H9 (cell line): Measurements from ENCODE around the gene NHERF2. TPM values are rescaled to one million over a fixed set of nuclear protein-coding genes. Genes with fewer than 3 reads are reported as not detected.

Source experiments
- DNase-seq: peaks from one replicate; pipeline ENCODE4 v3.0.0-alpha.2; 2017
- H2AFZ ChIP-seq: one replicate; pipeline ENCODE4 v1.6.1; 2013; ENCODE audit warnings: mild to moderate bottlenecking, low read length, control low read depth, moderate library complexity
- H2AK5ac ChIP-seq: 2 replicates; pipeline ENCODE4 v1.6.1; 2013; ENCODE audit warnings: low read length, control low read depth, mixed read lengths; ENCODE audit not compliant: insufficient read length
- H2BK120ac ChIP-seq: one replicate; pipeline ENCODE4 v1.6.1; 2013; ENCODE audit warnings: low read depth, mild to moderate bottlenecking, low read length, control low read depth, inconsistent platforms; ENCODE audit not compliant: poor library complexity, severe bottlenecking
- H2BK12ac ChIP-seq: 2 replicates; pipeline ENCODE4 v1.6.1; 2013; ENCODE audit warnings: low read length, control low read depth, mixed read lengths, low read depth; ENCODE audit not compliant: insufficient read length
- H2BK15ac ChIP-seq: 2 replicates; pipeline ENCODE4 v1.6.1; 2013; ENCODE audit warnings: low read depth, low read length, control low read depth
- H2BK20ac ChIP-seq: one replicate; pipeline ENCODE4 v1.6.1; 2013; ENCODE audit warnings: low read depth, mild to moderate bottlenecking, low read length, control low read depth, inconsistent platforms; ENCODE audit not compliant: poor library complexity, severe bottlenecking
- H2BK5ac ChIP-seq: 2 replicates; pipeline ENCODE4 v1.6.1; 2013; ENCODE audit warnings: low read length, control low read depth, mixed read lengths; ENCODE audit not compliant: insufficient read length
- H3K14ac ChIP-seq: 2 replicates; pipeline ENCODE4 v1.6.1; 2013; ENCODE audit warnings: low read length, control low read depth; ENCODE audit not compliant: insufficient read depth
- H3K18ac ChIP-seq: 2 replicates; pipeline ENCODE4 v1.6.1; 2013; ENCODE audit warnings: low read depth, mild to moderate bottlenecking, mixed read lengths, low read length, control low read depth; ENCODE audit not compliant: insufficient read length
- H3K23ac ChIP-seq: 2 replicates; pipeline ENCODE4 v1.6.1; 2013; ENCODE audit warnings: low read length, control low read depth, mixed read lengths, low read depth; ENCODE audit not compliant: insufficient read length
- H3K23me2 ChIP-seq: 2 replicates; pipeline ENCODE4 v1.6.1; 2013; ENCODE audit warnings: low read depth, mild to moderate bottlenecking, mixed read lengths, low read length, control low read depth; ENCODE audit not compliant: insufficient read length, poor library complexity, severe bottlenecking
- H3K27ac ChIP-seq: 2 replicates; pipeline ENCODE4 v1.5.1; 2013; ENCODE audit warnings: low read length, control low read depth, mixed read lengths, low read depth; ENCODE audit not compliant: insufficient read length
- H3K27me3 ChIP-seq: 2 replicates; pipeline ENCODE4 v1.6.1; 2013; ENCODE audit warnings: low read length, control low read depth, inconsistent platforms; ENCODE audit not compliant: insufficient read depth
- H3K4ac ChIP-seq: 2 replicates; pipeline ENCODE4 v1.6.1; 2013; ENCODE audit warnings: low read depth, mild to moderate bottlenecking, control low read depth, inconsistent platforms, low read length, moderate library complexity
- H3K4me1 ChIP-seq: 2 replicates; pipeline ENCODE4 v1.6.1; 2013; ENCODE audit warnings: low read length, control low read depth, inconsistent platforms; ENCODE audit not compliant: insufficient read depth
- H3K4me2 ChIP-seq: 2 replicates; pipeline ENCODE4 v1.6.1; 2013; ENCODE audit warnings: low read length, control low read depth, mixed read lengths; ENCODE audit not compliant: insufficient read length, insufficient read depth
- H3K56ac ChIP-seq: 2 replicates; pipeline ENCODE4 v1.6.1; 2013; ENCODE audit warnings: low read depth, mild to moderate bottlenecking, mixed read lengths, low read length, control low read depth; ENCODE audit not compliant: insufficient read length
- H3K79me1 ChIP-seq: 2 replicates; pipeline ENCODE4 v1.6.1; 2013; ENCODE audit warnings: low read depth, mild to moderate bottlenecking, moderate library complexity, low read length, control low read depth, inconsistent platforms; ENCODE audit not compliant: insufficient read depth, poor library complexity, severe bottlenecking
- H3K79me2 ChIP-seq: 2 replicates; pipeline ENCODE4 v1.6.1; 2013; ENCODE audit warnings: low read length, control low read depth, inconsistent platforms; ENCODE audit not compliant: insufficient read depth
- H3K9ac ChIP-seq: 2 replicates; pipeline ENCODE4 v1.6.1; 2013; ENCODE audit warnings: low read length, control low read depth, mixed read lengths; ENCODE audit not compliant: insufficient read length; ENCODE audit errors: extremely low read depth
- H3K9me3 ChIP-seq: one replicate; pipeline ENCODE4 v1.6.1; 2013; ENCODE audit warnings: low read depth, low read length, inconsistent platforms; ENCODE audit not compliant: control insufficient read depth
- H3T11ph ChIP-seq: one replicate; pipeline ENCODE4 v1.6.1; 2013; ENCODE audit warnings: mild to moderate bottlenecking, low read length, control low read depth, inconsistent platforms
- H4K20me1 ChIP-seq: one replicate; pipeline ENCODE4 v1.6.1; 2013; ENCODE audit not compliant: control insufficient read depth, insufficient read length, insufficient read depth
- H4K5ac ChIP-seq: 2 replicates; pipeline ENCODE4 v1.6.1; 2013; ENCODE audit warnings: low read depth, mild to moderate bottlenecking, mixed read lengths, low read length, control low read depth; ENCODE audit not compliant: insufficient read length
- H4K8ac ChIP-seq: replicated peaks from 2 replicates; pipeline ENCODE4 v1.6.1; 2013; ENCODE audit warnings: low read length, control low read depth, mixed read lengths, low read depth; ENCODE audit not compliant: insufficient read length
- H4K91ac ChIP-seq: 2 replicates; pipeline ENCODE4 v1.6.1; 2013; ENCODE audit warnings: low read depth, mild to moderate bottlenecking, moderate library complexity, mixed read lengths, low read length, control low read depth; ENCODE audit not compliant: insufficient read length
- H3K27ac Mint-ChIP-seq, 3 experiments: 2 replicates in 2 of 3; 3 replicates in 1 of 3; pipeline ENCODE4 v1.8.0; 2020 to 2021; ENCODE audit warnings: mixed read lengths in 3 of 3, mild to moderate bottlenecking in 1 of 3, moderate library complexity in 1 of 3
- H3K27me3 Mint-ChIP-seq: 2 replicates; pipeline ENCODE4 v1.8.0; 2021; ENCODE audit warnings: low read depth, mild to moderate bottlenecking, moderate library complexity, mixed read lengths
- H3K36me3 Mint-ChIP-seq, 3 experiments: 2 replicates in 2 of 3; 3 replicates in 1 of 3; pipeline ENCODE4 v1.8.0; 2020 to 2021; ENCODE audit warnings: low read depth in 3 of 3, mixed read lengths in 3 of 3; ENCODE audit not compliant: insufficient read depth in 1 of 3
- H3K4me1 Mint-ChIP-seq, 2 experiments: 2 replicates each; pipeline ENCODE4 v1.8.0; 2020; ENCODE audit warnings: mixed read lengths in 2 of 2
- H3K4me3 Mint-ChIP-seq, 2 experiments: 2 replicates in 1 of 2; 3 replicates in 1 of 2; pipeline ENCODE4 v1.8.0; 2020 to 2021; ENCODE audit warnings: mild to moderate bottlenecking in 2 of 2, mixed read lengths in 2 of 2, moderate library complexity in 1 of 2
- H3K9me3 Mint-ChIP-seq, 2 experiments: 2 replicates in 1 of 2; 3 replicates in 1 of 2; pipeline ENCODE4 v1.8.0; 2020; ENCODE audit warnings: mild to moderate bottlenecking in 2 of 2, mixed read lengths in 2 of 2, moderate library complexity in 1 of 2
- CTCF ChIP-seq: fragments of 200-600 bp; sonication (generic); conservative IDR thresholded peaks from 3 replicates; pipeline ENCODE4 v1.8.0; 2021; ENCODE audit warnings: antibody characterized with exemption, mild to moderate bottlenecking
- WGBS: extraction: QIAGEN DNeasy Blood & Tissue Kit; methylation state at CpG from one replicate; pipeline ENCODE4 v1.1.7; 2013; ENCODE audit warnings: missing lambda C conversion rate, low lambda C conversion rate, mixed read lengths; ENCODE audit not compliant: insufficient read length; ENCODE audit errors: extremely low coverage; 5-methylcytosine and 5-hydroxymethylcytosine counted together
- total RNA-seq: library from RNA; stranded (reverse); gene quantifications from 2 replicates; pipeline ENCODE4 v1.2.1, GENCODE V29; 2021

NHERF2 gene
- total RNA-seq, 1 experiment from 2014 or later, result 15.3 TPM

DNA sequence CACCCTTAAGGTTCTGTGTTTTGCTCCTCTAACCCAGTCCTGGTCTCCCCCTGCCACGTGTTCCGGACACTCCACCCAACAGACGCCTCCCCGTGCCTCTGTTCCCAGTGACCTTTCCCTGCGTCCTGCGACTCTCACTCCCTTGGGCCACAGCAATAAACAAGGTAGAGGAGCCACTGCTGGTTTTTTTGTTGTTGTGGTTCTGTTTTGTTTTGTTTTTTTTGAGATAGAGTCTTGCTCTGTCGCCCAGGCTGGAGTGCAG, 10.8 kb upstream of the NHERF2 start:
- Histone ChIP-seq H2BK15ac (no peak overlapping the region), H4K5ac (no peak overlapping the region), H3K9me3 (no peaks in the 10 kb centered on the region), H4K8ac (no peak overlapping the region), H3K79me1 (no peaks in the 10 kb centered on the region), H2AK5ac (no peak overlapping the region), H3K27me3 (peaks cover 12% of the 10 kb centered on the region; the same call in 1 of the 2 replicates), H2BK120ac (no peak overlapping the region), H3K27ac (no peak overlapping the region), H2AFZ (no peak overlapping the region), H3K18ac (no peak overlapping the region), H3K56ac (no peak overlapping the region), H3K4ac (no peak overlapping the region), H2BK20ac (no peak overlapping the region), H3K23me2 (peaks cover 9% of the 10 kb centered on the region), H3T11ph (no peak overlapping the region), H2BK5ac (no peak overlapping the region), H3K23ac (no peak overlapping the region), H2BK12ac (no peak overlapping the region), H3K4me2 (no peak overlapping the region), H4K20me1 (no peaks in the 10 kb centered on the region), H3K79me2 (no peaks in the 10 kb centered on the region), H4K91ac (no peak overlapping the region), H3K9ac (no peak overlapping the region), H3K14ac (no peak overlapping the region), H3K4me1 (no peaks in the 10 kb centered on the region)
- no peak for TF ChIP-seq CTCF
- no peak overlapping the region for H3K4me3 Mint-ChIP-seq
- DNase-seq, result no peak
- peaks cover 46% of the 10 kb centered on the region for H3K27me3 Mint-ChIP-seq
- WGBS, result no CpG with 5 or more reads among the region's 7 CpGs
- peaks cover 2% of the 10 kb centered on the region in 2 experiments; a peak in 1 of 4 replicates for H3K4me1 Mint-ChIP-seq
- H3K36me3 Mint-ChIP-seq, result peaks cover 0 to 2% (median 0%) of the 10 kb centered on the region in 3 experiments; a peak in 1 of 7 replicates
- H3K27ac Mint-ChIP-seq, result no peak overlapping the region
- H3K9me3 Mint-ChIP-seq, result no peaks in the 10 kb centered on the region
